ENCODE measurements around the gene LEAP2. TPM values are rescaled to one million over a fixed set of nuclear protein-coding genes. Genes with fewer than 3 reads are reported as not detected.

The LEAP2 gene
- total and polyA plus RNA-seq, 2 of the 4 experiments (the other 2 are of a cell fraction) = under 0.01 to 0.36 TPM

- H2AFZ ChIP-seq (replicated peaks; ENCODE audit: low read length, poor library complexity) = peak overlapping the region; percentile 97
- ATAC-seq (ENCODE audit: low read depth) = no peak
- H3K9ac ChIP-seq (ENCODE audit: low read depth, low read length) = peak overlapping the region; percentile 83
- H4K8ac ChIP-seq (ENCODE audit: low read depth in 2 of 2, low read length in 2 of 2) = peak overlapping the region; percentile 22 to 28; a peak in 3 of 4 replicates
- peaks cover 9 to 34% of the 10 kb centered on the region in 2 experiments for H3K79me1 ChIP-seq (ENCODE audit: low read depth in 1 of 2, low read length in 2 of 2)
- POLR2A ChIA-PET (ENCODE audit: unreplicated experiment) = interaction anchor here (1.4 kb wide), 1 partner anchor 86 kb away, joined by 4 read pairs; no protein-coding TSS in a partner anchor
- in situ Hi-C loops (cut with MboI; ENCODE audit: low sequenced_read_pairs) (no loop called here), dilution Hi-C loops (cut with HindIII; ENCODE audit: low sequenced_read_pairs, unreplicated experiment) (no loop called here), intact Hi-C loops (cut with micrococcal nuclease) (loop anchor here (5.0 kb wide), 1 partner anchor 360 kb away; no protein-coding TSS in a partner anchor)
- peak overlapping the region; percentile 100 for H3K4me2 ChIP-seq (ENCODE audit: low read depth, low read length)
- H2AK9ac ChIP-seq (replicated peaks; ENCODE audit: low read depth, low read length, poor library complexity) = peak overlapping the region; percentile 97
- peak overlapping the region; percentile 48; the same call in 1 of the 2 replicates for H3K14ac ChIP-seq (replicated peaks; ENCODE audit: low read depth, low read length)
- no peak overlapping the region for H3K18ac ChIP-seq (ENCODE audit: low read depth, low read length)
- H3K27ac ChIP-seq (ENCODE audit: insufficient read depth, low read length) = peak overlapping the region; percentile 73
- CTCF ChIA-PET = interaction anchor here (1.5 kb wide), 1 partner anchor 11 kb away, joined by 7 read pairs; no protein-coding TSS in a partner anchor
- no peak for TF ChIP-seq MAZ (IDR thresholded peaks at IDR 0.05; ENCODE audit: borderline replicate concordance, low read depth, low read length)
- peak; percentile 26; the same call in 1 of the 2 replicates for TF ChIP-seq POLR2A (IDR thresholded peaks at IDR 0.05; ENCODE audit: low read depth, low read length)
- H2BK20ac ChIP-seq (ENCODE audit: low read depth, low read length) = no peak overlapping the region
- no peaks in the 10 kb centered on the region for H3K9me3 ChIP-seq (ENCODE audit: control insufficient read depth, insufficient read depth, low read length)
- H4K5ac ChIP-seq (ENCODE audit: low read depth, low read length) = peak overlapping the region; percentile 33; the same call in 1 of the 2 replicates
- TSS peak; percentile 92 for BruUV-seq (replicated peaks)
- peaks cover 3% of the 10 kb centered on the region; the same call in 1 of the 2 replicates for H3K4me1 ChIP-seq (ENCODE audit: control insufficient read depth, insufficient read depth, low read length)
- H2BK120ac ChIP-seq (ENCODE audit: low read depth, low read length) = no peak overlapping the region
- no peaks in the 10 kb centered on the region for H3K27me3 ChIP-seq (ENCODE audit: control insufficient read depth, insufficient read depth, low read length)
- H2BK5ac ChIP-seq (ENCODE audit: low read depth, low read length, poor library complexity, severe bottlenecking) = peak overlapping the region; percentile 66
- peak overlapping the region; percentile 74 for H3K23ac ChIP-seq (ENCODE audit: low read depth, low read length)
- H3K4ac ChIP-seq (ENCODE audit: low read depth, low read length) = peak overlapping the region; percentile 75
- 0% methylated on average over 1 of the region's 13 CpGs; no CpG with 5 or more reads in 1 of the 2 experiments for WGBS, 2 experiments (ENCODE audit: extremely low coverage in 2 of 2, insufficient read length in 1 of 2)
- H3K36me3 ChIP-seq (ENCODE audit: control insufficient read depth, insufficient read depth, low read length) = peaks cover 19% of the 10 kb centered on the region
- DNase-seq = no peak
- H3K9me1 ChIP-seq (ENCODE audit: insufficient read depth, low read length) = peaks cover 9% of the 10 kb centered on the region
- peak overlapping the region; percentile 62 for H3K56ac ChIP-seq (ENCODE audit: extremely low read depth, insufficient read depth, low read length)
- peak overlapping the region; percentile 69 for H2AK5ac ChIP-seq (ENCODE audit: low read depth, low read length)
- no peak overlapping the region for H2BK15ac ChIP-seq (ENCODE audit: low read depth, low read length)
- H3K4me3 ChIP-seq (ENCODE audit: insufficient read depth, low read depth, low read length) = peak overlapping the region; percentile 81
- peaks cover 13% of the 10 kb centered on the region; the same call in 1 of the 2 replicates for H4K20me1 ChIP-seq (ENCODE audit: insufficient read depth, low read length)
- 0 out of 2 replicates have a peak overlapping the region, but pooled peaks have one; percentile 24 for H4K91ac ChIP-seq (ENCODE audit: insufficient read depth, low read depth, low read length)
These were observed 6.4 kb upstream of the LEAP2 start for GRCh38 chr5:132867046-132867451.
